ENCODE results near the gene TMEM126A. TPM values are rescaled to one million over a fixed set of nuclear protein-coding genes. Genes with fewer than 3 reads are reported as not detected.
"Not testable (repeated sequence)": the region's sequence is repeated elsewhere in the genome, so short reads cannot be mapped to it uniquely, and the experiment has no call there.

TMEM126A gene
- polyA plus RNA-seq (ENCODE audit: insufficient read length): 30.2 TPM

DNA sequence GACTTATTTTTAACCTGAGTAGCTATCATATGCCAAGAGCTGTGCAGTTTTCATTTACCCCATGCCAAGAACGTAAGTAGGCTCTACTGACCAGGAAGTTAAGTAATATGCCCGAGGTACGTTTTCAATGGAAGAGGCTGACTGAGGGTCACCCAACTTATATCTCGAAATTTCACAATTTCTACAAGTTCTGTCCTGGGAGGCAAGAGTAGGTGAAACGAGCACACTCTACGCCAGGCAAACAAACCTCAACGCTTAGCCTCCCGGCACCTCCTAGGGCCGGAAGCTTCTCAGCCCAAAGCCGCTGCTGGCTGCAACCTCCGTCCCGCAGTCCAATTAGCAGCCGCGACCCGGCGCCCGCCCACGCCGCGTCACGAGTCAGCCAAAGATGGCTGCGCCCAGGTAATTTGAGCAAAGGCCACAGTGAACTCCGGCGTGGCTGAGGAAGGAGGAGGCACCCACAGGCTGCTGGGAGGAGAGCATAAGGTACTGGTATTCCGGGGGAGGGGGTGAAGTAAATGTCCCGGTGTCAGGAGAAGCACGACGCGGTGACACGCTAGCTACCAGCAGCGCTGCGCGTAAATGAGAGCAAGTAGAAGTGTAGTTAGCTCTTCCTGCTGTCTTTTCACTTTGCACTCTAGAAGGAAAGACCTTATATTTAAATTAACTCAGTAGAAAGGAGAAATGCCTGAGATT, at the start of gene TMEM126A:
TSS of gene TMEM126A (plus strand) at position 364 of the 696 bp plus-strand sequence. CDS start 2,289 bp downstream, outside the sequence.
- peak; percentile 91 for DNase-seq

DNA sequence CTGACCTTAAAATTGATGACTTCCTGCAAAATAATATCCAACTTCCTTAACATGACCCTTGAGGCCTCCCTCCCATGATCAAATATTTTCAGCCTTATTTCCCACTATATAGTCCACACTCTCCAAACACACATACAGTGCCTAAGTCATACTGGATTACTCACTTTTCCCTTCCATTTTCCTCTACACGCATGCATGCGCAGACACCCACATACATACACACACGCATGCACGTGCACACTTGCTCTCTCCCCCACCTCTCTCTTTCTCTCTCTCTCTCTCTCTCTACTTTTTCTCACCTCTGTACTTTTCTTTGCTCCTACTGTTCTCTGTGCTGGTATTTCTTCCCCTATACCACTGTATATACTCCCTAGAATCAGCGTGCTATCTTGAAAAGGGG, 48.7 kb upstream of the TMEM126A start:
- no peak for DNase-seq

DNA sequence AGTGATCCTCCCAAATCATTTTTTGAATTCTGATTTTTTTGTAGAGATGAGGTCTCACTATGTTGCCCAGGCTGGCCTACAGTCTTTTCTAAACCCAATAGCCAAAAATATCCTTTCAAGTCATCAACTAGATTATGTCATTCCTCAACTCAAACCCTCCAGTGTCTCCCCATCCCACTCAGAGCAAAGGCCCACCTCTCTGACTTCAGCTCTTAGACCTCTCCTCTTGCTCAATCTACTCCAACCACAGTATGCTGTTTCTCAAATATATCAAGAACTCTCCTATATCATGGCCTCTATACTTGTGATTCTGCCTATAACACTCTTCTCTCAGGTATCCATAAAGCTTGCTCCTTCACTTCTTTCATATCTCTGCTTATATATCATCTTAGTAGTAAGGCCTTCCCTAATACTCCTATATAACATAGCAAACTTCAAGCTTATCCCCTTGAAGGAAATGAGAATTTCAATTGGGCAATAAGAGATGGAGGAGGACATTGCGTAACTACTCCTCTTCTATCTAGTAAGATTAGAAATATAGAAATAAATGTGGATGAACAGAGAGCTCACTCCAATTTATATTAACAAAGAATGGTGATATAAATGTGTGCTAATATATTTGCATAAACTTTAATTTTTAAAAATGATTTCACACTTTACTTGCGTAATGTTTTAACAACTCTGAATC, 45.1 kb upstream of the TMEM126A start:
- DNase-seq: no peak

DNA sequence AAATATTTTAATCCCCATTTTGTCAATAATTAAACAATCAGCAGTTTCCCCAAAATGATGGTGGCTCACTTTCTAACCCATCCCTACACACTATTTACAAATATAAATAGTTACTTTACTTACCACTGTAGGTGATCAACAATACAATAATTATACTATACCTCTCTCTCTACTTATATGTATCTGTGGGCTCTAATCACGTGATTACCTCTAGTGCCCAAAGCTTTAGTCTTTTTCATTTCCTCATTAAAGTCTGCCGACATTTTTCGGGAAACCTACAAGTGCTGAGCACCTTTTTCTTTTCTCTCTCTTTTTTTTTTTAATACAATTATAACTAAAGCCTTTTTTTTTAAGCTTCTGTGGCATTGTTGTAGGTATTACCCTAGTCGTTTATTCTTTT, 44.5 kb upstream of the TMEM126A start:
- no peak for DNase-seq

DNA sequence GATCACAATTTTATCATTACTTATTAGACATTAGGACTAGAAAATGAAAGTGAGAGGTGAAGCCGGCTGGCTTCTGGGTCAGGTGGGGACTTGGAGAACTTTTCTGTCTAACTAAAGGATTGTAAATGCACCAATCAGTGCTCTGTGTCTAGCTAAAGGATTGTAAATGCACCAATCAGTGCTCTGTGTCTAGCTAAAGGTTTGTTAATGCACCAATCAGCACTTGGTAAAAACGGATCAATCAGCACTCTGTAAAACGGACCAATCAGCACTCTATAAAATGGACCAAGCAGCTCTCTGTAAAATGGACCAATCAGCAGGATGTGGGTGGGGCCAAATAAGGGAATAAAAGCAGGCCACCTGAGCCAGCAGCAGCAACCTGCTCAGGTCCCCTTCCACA, 41.5 kb upstream of the TMEM126A start:
- DNase-seq: not testable (repeated sequence)

DNA sequence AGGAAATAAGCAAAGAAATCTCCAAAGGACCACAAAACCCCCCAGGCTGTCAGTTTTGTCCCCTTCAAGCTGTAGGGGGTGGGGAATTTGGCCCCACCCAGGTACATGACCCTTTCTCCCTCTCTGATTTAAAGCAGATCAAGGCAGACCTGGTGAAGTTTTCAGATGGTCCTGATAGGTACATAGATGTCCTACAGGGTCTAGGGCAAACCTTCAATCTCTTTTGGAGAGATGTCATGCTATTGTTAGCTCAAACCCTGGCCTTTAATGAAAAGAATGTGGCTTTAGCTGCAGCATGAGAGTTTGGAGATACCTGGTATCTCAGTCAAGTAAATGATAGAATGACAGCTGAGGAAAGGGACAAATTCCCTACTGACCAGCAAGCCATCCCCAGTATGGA, 39.1 kb upstream of the TMEM126A start:
- not testable (repeated sequence) for DNase-seq

DNA sequence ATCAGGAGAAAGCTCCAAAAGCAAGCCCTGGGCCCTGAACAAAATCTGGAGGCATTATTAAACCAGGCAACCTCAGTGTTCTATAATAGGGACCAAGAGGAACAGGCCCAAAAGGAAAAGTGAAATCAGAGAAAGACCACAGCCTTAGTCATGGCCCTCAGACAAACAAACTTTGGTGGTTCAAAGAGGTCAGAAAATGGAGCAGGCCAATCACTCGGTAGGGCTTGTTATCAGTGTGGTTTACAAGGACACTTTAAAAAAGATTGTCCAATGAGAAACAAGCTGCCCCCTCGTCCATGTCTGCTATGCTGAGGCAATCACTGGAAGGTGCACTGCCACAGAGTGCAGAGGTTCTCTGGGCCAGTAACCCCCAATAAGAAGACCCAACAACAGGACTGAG, 38.5 kb upstream of the TMEM126A start:
- not testable (repeated sequence) for DNase-seq

DNA sequence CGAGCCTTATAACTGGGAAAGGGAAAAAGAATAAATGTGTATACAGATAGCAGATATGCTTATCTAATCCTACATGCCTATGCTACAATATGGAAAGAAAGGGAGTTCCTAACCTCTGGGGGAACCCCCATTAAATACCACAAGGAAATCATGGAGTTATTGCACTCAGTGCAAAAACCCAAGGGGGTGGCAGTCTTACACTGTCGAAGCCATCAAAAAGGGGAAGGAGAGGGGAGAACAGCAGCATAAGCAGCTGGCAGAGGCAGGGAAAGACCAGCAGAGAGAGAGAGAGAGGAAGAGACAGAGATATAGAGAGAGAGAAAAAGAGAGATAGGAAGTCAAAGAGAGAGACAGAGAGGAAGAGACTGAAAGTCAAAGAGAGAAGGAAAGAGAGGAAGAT, 36.1 kb upstream of the TMEM126A start:
- DNase-seq: not testable (repeated sequence)

DNA sequence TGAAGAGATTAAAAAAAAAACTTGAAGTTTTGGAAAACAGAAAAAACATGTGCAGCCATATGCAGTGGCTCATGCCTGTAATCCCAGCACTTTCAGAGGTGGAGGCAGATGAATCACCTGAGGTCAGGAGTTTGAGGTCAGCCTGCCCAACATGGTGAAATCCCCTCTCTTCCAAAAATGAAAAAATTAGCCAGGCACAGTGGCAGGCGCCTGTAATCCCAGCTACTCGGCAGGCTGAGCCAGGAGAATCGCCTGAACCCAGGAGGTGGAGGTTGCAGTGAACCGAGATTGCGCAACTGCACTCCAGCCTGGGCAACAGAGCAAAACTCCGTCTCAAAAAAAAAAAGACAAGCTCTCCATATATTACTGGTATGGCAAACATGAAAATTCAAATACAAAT, 28.3 kb upstream of the TMEM126A start:
- no peak for DNase-seq

DNA sequence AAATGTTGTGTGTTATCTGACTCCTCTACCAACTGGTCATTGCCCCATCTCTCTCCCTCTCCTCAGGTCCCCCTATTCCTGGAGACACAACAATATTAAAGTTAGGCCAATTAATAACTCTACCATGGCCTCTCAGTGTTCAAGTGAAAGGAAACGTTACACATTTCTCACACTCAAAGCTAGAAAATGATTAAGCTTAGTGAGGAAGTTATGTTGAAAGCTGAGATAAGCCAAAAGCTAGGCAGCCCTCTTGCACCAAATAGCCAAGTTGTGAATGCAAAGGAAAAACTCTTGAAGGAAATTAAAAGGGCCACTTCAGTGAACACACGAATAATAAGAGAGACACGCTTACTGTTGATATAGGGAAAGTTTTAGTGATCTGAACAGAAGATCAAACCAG, 27.5 kb upstream of the TMEM126A start:
- DNase-seq: no peak

DNA sequence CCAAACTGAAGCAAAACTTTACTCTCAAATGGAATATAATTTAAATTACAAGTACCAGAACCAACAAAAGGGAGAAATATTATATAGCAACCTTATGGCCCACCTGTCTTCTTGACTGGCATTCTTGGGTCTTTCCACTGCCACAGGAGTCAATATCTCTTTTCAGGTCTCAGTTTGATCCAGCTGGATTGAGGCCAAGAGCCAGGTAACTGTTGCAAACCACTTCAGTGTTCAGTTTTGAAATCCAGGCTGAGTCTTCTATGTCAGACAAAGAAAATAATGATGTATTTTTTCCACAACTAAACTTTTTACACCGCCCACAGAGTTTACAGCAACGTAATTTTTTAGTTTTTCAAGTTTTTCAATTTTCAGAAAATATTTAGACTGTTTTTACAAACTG, 21.3 kb upstream of the TMEM126A start:
- no peak for DNase-seq

DNA sequence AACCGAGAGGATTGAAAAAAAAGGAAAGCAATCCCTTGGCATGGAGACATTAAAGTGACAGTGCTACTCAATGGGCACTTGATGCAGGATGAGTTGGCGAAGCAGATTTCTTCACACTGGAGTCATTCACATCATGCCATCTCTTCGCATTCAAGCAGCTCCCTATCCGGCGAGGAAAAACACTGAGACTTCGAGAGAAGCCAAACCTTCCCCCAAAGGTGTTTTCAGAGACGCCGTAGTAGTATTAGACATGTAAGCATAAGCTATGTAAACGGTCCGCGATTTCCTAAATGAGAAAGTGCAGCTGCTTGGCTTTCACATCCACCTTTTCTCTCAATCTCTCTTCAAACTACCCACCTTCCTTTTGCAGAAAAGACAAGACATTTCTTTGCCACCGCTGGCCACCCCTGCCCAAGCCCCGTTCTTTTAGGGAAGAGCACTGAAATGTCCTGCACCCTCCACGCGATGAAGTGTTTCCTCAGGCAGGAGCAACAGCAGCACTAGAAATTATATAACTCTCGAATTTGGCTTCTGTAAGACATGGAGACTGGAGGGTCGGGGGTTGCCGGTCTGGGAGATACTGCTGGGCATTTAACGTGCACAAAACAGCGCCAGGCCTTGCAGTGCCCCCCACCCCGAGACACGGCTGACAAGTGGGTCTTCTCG, 20.3 kb upstream of the TMEM126A start, which contains the start of gene DLG2:
TSS of gene DLG2 (minus strand) at position 13 of the 666 bp plus-strand sequence.
- peak; percentile 51 for DNase-seq

DNA sequence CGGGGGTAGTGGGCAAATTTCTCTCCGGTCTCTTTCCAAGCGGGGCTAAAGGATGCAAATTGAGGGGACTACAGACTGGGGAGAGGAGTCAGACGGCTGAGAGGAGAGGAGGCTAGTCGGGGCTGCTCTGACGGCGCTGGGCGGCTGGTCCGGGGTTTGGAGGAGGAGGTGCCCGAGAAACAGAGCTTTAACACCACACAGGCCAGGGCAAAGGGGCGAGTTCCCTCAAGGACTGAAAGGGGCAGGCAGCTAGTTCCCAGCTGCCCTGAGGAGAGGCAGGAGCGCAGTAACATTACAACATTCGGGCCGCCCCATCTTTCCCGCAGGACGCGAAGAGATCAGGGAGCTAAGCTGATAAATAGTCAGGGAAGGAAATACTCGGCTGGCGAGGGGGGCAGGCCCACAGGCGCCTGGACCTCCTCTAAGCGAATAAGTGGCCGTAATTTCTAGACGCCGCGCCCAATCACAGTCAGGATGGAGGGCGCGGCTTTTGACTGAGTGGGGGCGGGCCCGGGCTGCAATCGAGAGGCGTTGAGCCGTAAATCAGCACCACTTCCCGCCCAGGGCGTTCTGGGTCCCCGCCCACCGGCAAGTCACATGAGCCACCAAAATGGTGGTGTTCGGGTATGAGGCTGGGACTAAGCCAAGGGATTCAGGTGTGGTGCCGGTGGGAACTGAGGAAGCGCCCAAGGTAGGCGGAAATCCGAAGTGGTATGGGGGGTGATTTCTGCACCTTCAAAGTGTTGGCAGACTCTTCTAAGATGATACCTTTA, 19.6 kb upstream of the TMEM126A start, which contains the start of gene TMEM126B:
TSS of gene TMEM126B (plus strand) at position 596 of the 773 bp plus-strand sequence. CDS start at position 611, 15 bp downstream.
- DNase-seq: peak; percentile 97

DNA sequence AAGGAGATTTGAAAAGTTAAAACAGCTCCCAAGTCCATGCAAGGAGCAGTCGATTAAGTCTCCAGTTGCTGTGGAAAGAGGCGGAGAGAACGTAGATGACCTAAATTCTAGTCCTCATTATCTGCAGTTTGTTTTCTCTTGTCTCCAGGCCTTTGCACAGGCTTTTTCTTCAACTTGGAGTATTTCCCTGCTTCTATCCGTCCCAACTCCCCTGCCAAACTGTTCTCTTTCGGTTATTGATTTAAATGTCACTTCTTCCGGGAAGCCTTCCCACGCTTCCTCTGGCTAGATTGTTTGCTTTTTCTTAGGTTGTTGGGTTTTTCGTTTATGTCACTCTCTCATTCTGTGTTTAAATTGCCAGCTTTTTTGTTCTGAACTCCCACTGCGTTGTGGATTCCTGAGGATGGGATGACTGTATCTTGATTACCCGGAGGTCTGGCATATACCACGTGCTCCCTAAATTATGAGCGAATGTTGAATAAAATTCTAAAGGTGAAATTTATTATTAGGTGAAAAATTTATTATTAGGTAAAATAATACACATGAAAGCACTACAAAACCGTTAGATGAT, 18.9 kb upstream of the TMEM126A start:
- no peak for DNase-seq

DNA sequence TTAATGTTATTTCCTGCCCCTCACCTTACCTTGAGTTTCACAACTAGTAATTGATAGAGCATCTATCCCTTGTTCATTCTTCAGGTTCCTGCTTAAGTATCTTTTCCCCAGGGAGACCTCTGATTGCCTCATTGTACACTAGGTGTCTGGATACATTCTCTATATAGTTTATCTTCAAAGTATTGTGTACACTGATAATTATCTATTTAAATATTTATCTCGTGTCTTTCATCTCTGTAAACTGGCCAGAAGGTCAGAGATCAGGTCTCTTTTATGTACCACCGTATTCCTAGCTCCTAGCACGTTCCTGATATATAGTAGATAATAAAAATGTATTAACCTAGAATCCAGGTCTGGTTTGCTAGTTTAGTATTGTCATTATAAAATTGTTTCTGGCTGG, 13.0 kb upstream of the TMEM126A start:
- DNase-seq: no peak

DNA sequence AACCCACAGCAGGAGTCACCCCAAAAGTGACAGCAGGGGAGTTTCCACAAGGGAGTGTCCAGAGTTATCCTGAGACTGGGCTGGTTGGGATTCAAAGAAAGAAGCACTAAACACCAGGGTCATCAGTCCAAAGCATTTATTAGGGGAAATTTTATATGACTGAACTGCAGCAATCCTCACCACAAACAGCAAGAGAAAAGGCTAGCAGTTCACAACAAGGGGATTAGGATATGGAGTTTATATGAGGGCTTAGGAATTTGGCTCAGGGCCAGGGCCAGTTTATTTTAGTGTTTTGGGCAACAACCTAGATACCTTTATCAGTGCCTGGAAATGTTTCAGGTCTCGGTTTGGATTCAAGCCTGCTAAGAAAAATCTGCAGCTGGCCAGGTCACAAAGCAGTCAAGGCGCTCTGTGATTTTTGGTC, 4.6 kb upstream of the TMEM126A start:
- DNase-seq: no peak

DNA sequence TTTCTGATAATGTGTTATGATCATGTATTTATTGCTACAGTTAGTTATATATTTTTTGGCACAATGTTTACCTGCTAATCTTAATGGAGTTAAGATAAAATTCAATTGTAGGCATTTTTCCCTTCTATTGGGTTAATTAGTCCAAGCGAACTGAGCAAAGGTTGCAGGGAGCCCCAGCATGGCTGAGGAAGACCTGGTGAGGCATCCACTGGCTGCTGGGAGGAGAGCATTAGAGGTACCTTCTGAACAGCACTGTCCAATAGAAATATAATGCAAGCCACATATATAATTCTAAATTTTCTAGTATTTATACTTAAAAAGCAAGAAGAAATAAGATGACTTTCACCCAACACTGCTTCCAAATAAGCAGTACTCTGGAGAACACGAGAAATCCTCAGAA, 689 bp upstream of the TMEM126A start:
- no peak for DNase-seq

DNA sequence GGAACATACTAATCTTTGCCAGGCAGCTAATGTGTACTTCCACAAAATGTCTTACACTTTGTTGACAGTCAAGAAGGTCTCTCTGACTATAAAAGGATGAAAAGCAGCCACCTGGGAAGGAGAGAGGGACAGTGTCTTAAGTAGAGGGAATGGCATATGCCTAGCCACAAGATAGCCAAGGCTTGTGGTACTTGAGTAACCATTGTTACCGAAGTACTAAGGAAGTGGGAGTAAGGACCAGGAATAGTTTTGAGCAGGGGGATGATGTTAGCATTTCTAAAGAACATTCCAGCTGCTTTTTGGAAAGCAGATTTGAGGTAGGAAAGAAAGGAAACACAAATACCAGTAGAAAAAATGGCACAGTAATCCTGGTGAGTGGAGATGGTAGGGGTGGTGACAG, 3.4 kb downstream of the TMEM126A start:
- no peak for DNase-seq

DNA sequence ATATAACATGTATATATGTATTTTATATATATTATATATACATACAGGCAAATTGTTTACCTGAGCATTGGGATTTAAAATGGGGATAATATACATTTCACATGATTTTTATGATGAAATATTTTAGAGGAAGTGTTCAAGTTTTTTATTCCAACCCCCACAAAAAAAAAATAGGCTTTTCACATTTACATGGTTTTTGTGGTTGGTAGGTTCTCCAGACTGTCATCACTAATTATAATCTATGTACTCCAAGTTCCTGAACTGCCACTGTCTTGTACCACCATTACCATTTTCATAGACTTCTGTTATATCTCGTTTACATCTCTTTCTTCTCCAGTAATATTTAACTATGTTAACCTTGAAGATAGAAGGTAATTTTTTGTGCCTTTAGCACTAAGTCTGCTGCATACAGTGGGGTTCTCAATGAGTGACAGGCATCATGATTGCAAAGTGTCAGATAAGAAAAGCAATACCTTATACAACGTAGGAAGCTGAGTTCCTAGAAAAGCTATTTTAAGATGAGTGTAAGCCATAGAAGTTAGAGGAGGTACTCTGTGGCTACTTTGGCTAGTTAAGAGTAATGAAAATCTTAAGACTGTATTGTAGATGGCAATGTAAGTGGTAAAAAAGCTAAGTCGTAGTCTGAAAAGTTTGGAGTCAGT, 5.2 kb downstream of the TMEM126A start:
- no peak for DNase-seq

DNA sequence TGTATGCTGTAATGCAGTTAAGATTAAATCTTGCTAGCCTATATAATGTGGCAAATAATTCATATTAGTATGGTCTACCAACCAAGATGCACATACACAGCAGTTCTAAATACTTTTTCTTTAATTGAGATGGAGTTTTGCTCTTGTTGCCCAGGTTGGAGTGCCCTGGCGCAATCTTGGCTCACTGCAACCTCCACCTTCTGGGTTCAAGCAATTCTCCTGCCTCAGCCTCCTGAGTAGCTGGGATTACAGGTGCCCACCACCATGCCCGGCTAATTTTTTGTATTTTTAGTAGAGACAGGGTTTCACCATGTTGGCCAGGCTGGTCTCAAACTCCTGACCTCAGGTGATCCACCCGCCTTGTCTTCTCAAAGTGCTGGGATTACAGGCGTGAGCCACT, 6.6 kb downstream of the TMEM126A start:
- DNase-seq: not testable (repeated sequence)

DNA sequence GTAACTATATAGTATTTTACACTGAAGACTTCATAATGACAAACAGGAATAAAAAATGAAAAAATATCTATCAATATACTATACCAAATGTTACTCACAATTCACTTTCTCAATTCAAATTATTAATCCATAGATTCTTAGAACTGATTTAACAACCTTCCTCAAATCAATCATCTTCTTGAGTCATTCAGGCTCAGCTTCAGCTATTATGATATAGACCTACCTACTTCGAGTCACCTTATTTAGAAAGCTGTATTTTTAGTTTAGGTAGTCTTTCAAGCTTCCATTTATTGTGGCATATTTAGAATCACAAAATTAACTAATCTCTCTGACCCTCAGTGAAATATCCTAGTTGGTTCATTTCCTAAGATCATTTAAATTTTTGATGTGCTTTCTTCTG, 9.0 kb downstream of the TMEM126A start:
- DNase-seq: no peak

DNA sequence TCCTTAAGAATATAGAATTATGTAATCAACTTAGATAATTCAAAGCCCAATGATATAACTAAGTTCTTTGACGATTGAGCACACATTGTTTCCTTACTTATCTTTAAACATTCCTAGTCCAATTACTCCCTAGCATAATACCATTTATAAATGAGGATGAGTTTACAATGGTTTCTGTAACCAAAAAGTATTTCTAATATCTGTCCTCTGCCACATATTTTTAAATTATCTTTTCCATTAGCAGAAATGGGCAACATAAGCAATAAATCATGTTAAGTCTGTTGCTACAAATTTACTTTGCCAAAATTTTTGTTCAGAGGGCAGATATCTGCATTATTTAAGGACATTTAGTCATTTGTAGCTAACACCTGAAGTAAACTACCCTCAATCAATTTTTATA, 10.4 kb downstream of the TMEM126A start:
- DNase-seq: no peak

All from hindlimb muscle (tissue), 1 donor.